C1 segment of cervical spinal cord (tissue), 14 donors: ENCODE results near the gene NANOS2.
"Not testable (repeated sequence)": the region's sequence is repeated elsewhere in the genome, so short reads cannot be mapped to it uniquely, and the experiment has no call there.

ENCODE experiments used
- DNase-seq, 14 donors: peaks; one replicate each; lab custom pipeline; 2025; lab: John Stamatoyannopoulos, UW

NANOS2 gene

GRCh38 chr19:45876411-45877197, 38.0 kb downstream of the NANOS2 start:
- no peak for DNase-seq

GRCh38 chr19:45876161-45876410, 38.5 kb downstream of the NANOS2 start:
- no peak for DNase-seq

- DNase-seq: no peak
Measured at GRCh38 chr19:45874620-45874966, 40.0 kb downstream of the NANOS2 start.

- no peak for DNase-seq
Measured at GRCh38 chr19:45873219-45873772, 41.3 kb downstream of the NANOS2 start.

- DNase-seq: no peak
Measured at GRCh38 chr19:45872095-45872919, 42.3 kb downstream of the NANOS2 start.

- DNase-seq: no peak
Measured at GRCh38 chr19:45870798-45871197, 43.8 kb downstream of the NANOS2 start.

- not testable (repeated sequence) for DNase-seq
Measured at GRCh38 chr19:45867241-45867640, 47.3 kb downstream of the NANOS2 start.

- DNase-seq: no peak
Measured at GRCh38 chr19:45866400-45867176, 48.0 kb downstream of the NANOS2 start.

- no peak for DNase-seq
Measured at GRCh38 chr19:45865269-45865948, 49.2 kb downstream of the NANOS2 start.

- no peak for DNase-seq
Measured at GRCh38 chr19:45864629-45865082, 49.9 kb downstream of the NANOS2 start.

GRCh38 chr19:45863840-45864628, 50.5 kb downstream of the NANOS2 start, which contains the start of gene FOXA3:
TSS of gene FOXA3 (plus strand) at chr19:45864326. CDS start at chr19:45864457, 131 bp downstream.
- peak in 5 of 14 donors; percentile 2 to 27 (median 13) for DNase-seq

- DNase-seq: no peak
Measured at GRCh38 chr19:45863335-45863839, 51.2 kb downstream of the NANOS2 start.
